HEK293T (cell line): ENCODE data around the gene LANCL2.

Experiments used
- ARNT ChIP-seq: fragments of 450-650 bp; IDR thresholded peaks from 2 replicates; pipeline ENCODE4 v1.6.1; 2017; ENCODE audit warnings: mild to moderate bottlenecking
- BHLHE40 ChIP-seq: fragments of 450-650 bp; IDR thresholded peaks from 2 replicates; pipeline ENCODE4 v1.6.1; 2016; ENCODE audit warnings: mild to moderate bottlenecking, moderate library complexity, borderline replicate concordance
- ELF4 ChIP-seq: fragments of 450-650 bp; IDR thresholded peaks from 2 replicates; pipeline ENCODE4 v1.6.1; 2017; ENCODE audit warnings: antibody characterized with exemption
- FOXA1 ChIP-seq: fragments of 450-650 bp; IDR thresholded peaks from 2 replicates; pipeline ENCODE4 v1.6.1; 2016; ENCODE audit warnings: mild to moderate bottlenecking
- FOXK2 ChIP-seq: fragments of 450-650 bp; IDR thresholded peaks from 2 replicates; pipeline ENCODE4 v1.6.1; 2016; ENCODE audit warnings: mild to moderate bottlenecking
- FOXM1 ChIP-seq: fragments of 450-650 bp; IDR thresholded peaks from 2 replicates; pipeline ENCODE4 v1.6.1; 2017; ENCODE audit warnings: mild to moderate bottlenecking, borderline replicate concordance
- SP1 ChIP-seq: fragments of 450-650 bp; IDR thresholded peaks from 2 replicates; pipeline ENCODE4 v1.6.1; 2017
- SUZ12 ChIP-seq: fragments of 450-650 bp; IDR thresholded peaks from 2 replicates; pipeline ENCODE4 v1.6.1; 2016; ENCODE audit warnings: mild to moderate bottlenecking
- TARDBP ChIP-seq: fragments of 450-650 bp; IDR thresholded peaks from 2 replicates; pipeline ENCODE4 v1.6.1; 2016
- TF ChIP-seq, protein P1 (sequence below): fragments of 450-650 bp; IDR thresholded peaks from 2 replicates; pipeline ENCODE4 v1.6.1; 2016

DNA sequence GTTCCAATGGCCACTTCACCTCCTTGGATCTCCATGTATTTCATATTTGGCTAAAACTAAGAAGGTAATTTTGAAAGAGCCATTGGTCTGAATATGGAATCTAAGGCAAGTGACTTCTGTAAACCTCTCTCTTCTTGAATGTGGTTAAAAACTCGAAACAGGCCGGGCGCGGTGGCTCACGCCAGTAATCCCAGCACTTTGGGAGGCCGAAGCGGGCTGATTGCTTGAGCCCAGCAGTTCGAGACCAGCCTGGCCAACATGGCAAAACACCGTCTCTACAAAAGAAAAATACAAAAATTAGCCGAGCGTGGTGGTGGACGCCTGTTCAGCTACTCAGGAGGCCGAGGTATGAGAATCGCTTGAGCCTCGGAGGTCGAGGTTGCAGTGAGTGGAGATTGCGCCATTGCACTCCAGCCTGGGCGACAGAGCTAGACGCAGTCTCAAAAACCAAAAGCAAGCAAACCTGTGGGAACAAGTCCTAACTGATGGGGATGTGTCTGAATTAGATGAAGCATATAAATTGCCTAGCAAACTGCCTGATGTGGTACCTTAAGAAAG lies 2.2 kb downstream of the LANCL2 start:
- TF ChIP-seq SP1 (no peak), TARDBP (no peak), BHLHE40 (no peak), FOXM1 (no peak), SUZ12 (no peak), FOXK2 (no peak), ELF4 (no peak), FOXA1 (no peak), ARNT (no peak)
- TF ChIP-seq, protein P1, sequence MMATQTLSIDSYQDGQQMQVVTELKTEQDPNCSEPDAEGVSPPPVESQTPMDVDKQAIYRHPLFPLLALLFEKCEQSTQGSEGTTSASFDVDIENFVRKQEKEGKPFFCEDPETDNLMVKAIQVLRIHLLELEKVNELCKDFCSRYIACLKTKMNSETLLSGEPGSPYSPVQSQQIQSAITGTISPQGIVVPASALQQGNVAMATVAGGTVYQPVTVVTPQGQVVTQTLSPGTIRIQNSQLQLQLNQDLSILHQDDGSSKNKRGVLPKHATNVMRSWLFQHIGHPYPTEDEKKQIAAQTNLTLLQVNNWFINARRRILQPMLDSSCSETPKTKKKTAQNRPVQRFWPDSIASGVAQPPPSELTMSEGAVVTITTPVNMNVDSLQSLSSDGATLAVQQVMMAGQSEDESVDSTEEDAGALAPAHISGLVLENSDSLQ, result no peak
